ENCODE results near the gene GARIN3. TPM values are rescaled to one million over a fixed set of nuclear protein-coding genes. Genes with fewer than 3 reads are reported as not detected.
"Not testable (repeated sequence)": the region's sequence is repeated elsewhere in the genome, so short reads cannot be mapped to it uniquely, and the experiment has no call there.

The GARIN3 gene
- total RNA-seq, 1 donor from 2014 or later = not detected

DNA sequence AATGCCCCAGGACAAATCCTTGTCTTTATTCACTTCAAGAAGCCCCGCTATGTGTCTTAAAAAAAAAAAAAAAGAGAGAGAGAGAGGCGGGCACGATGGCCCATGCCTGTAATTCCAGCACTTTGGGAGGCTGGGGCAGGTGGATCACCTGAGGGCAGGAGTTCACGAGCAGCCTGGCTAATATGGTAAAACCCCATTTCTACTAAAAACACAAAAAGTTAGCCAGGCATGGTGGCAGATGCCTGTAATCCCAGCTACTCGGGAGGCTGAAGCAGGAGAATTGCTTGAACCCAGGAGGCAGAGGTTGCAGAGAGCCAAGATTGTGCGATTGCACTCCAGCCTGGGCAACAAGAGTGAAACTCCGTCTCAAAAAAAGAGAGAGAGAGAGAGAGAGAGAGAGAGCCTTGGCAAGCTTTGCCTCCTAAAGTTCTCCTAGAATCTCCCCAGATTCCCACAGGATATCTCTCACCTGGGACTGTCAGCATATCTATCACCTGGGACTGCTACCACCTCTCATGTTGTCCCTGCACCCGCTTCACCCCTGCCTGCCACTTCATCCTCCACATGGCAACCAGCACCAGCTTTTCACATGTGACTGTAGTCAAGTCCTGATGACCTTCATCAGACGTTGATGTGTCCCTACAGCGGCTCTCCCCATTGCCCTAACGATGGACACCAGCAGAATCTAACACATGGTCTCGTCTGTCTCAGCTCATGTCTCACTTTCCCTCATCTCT lies 20.4 kb upstream of the GARIN3 start:
- no peaks in the 10 kb centered on the region for H3K27me3 ChIP-seq
- H3K36me3 ChIP-seq = no peaks in the 10 kb centered on the region
- DNase-seq (ENCODE audit: extremely low spot score in 2 of 2) = no peak
- intact Hi-C loops (cut with DNase I) = no loop called here
- TF ChIP-seq POLR2A (IDR thresholded peaks at IDR 0.05) (no peak), POLR2AphosphoS5 (IDR thresholded peaks at IDR 0.05; ENCODE audit: insufficient read depth in 1 of 2, low read depth in 1 of 2) (no peak)
- TF ChIP-seq, protein P1, sequence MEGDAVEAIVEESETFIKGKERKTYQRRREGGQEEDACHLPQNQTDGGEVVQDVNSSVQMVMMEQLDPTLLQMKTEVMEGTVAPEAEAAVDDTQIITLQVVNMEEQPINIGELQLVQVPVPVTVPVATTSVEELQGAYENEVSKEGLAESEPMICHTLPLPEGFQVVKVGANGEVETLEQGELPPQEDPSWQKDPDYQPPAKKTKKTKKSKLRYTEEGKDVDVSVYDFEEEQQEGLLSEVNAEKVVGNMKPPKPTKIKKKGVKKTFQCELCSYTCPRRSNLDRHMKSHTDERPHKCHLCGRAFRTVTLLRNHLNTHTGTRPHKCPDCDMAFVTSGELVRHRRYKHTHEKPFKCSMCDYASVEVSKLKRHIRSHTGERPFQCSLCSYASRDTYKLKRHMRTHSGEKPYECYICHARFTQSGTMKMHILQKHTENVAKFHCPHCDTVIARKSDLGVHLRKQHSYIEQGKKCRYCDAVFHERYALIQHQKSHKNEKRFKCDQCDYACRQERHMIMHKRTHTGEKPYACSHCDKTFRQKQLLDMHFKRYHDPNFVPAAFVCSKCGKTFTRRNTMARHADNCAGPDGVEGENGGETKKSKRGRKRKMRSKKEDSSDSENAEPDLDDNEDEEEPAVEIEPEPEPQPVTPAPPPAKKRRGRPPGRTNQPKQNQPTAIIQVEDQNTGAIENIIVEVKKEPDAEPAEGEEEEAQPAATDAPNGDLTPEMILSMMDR (IDR thresholded peaks at IDR 0.05) = no peak
- H3K4me3 ChIP-seq = no peak overlapping the region
- no peak overlapping the region for H3K27ac ChIP-seq
- H3K9me3 ChIP-seq = no peaks in the 10 kb centered on the region
- H3K4me1 ChIP-seq = no peaks in the 10 kb centered on the region

DNA sequence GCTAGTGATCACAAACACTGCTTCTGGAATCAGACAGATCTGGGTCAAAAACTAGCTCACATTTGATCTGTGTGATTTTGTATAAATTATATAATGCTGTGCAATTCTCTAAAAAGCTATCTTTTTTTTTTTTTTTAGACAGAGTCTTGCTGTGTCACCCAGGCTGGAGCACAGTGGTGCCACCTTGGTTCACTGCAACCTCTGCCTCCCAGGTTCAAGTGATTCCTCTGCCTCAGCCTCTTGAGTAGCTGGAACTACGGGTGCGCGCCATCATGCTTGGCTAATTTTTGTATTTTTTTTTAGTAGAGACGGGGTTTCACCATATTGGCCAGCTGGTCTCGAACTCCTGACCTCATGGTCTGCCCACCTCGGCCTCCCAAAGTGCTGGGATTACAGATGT lies 19.1 kb upstream of the GARIN3 start:
- DNase-seq (ENCODE audit: extremely low spot score in 2 of 2); intact Hi-C loops (cut with DNase I): not testable (repeated sequence)

DNA sequence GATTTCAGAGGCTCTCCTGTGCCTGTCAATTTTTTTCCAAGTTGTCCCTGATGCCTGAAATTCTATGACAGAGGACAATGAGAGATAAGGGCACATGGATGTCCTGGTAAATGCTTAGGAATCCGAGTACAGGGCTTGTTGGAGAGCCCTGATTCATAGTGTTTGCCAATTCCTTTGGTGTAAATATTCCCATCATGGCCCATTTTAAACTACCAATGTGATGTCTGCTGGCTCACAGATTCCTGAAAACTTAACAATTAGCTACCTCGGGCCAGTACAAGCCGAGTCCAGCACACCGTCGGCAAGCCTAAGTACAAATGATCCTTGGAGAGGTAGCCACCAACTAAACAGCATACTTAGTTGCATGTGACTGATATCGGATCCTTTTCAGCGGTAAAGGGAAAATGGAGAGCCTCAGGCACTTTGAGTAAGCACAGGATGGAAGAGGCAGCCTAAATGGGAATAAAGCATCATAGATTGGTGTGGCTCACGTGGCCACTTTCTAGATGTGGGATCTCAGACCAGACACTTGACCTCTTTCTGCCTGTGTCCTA lies 18.1 kb upstream of the GARIN3 start:
- no peak overlapping the region for H3K4me3 ChIP-seq
- no peak overlapping the region for H3K27ac ChIP-seq
- no peaks in the 10 kb centered on the region for H3K27me3 ChIP-seq
- no peaks in the 10 kb centered on the region for H3K4me1 ChIP-seq
- no peaks in the 10 kb centered on the region for H3K9me3 ChIP-seq
- intact Hi-C loops (cut with DNase I) = no loop called here
- no peak for TF ChIP-seq POLR2AphosphoS5 (IDR thresholded peaks at IDR 0.05; ENCODE audit: insufficient read depth in 1 of 2, low read depth in 1 of 2)
- TF ChIP-seq POLR2A (IDR thresholded peaks at IDR 0.05) = no peak
- TF ChIP-seq, protein P1 (IDR thresholded peaks at IDR 0.05) = no peak
- no peaks in the 10 kb centered on the region for H3K36me3 ChIP-seq
- no peak for DNase-seq (ENCODE audit: extremely low spot score in 2 of 2)

More for the DNA sequence above, 19.1 kb upstream of the GARIN3 start:
- not testable (repeated sequence) for H3K4me1 ChIP-seq, H3K36me3 ChIP-seq, H3K27ac ChIP-seq, H3K4me3 ChIP-seq, H3K27me3 ChIP-seq, H3K9me3 ChIP-seq

DNA sequence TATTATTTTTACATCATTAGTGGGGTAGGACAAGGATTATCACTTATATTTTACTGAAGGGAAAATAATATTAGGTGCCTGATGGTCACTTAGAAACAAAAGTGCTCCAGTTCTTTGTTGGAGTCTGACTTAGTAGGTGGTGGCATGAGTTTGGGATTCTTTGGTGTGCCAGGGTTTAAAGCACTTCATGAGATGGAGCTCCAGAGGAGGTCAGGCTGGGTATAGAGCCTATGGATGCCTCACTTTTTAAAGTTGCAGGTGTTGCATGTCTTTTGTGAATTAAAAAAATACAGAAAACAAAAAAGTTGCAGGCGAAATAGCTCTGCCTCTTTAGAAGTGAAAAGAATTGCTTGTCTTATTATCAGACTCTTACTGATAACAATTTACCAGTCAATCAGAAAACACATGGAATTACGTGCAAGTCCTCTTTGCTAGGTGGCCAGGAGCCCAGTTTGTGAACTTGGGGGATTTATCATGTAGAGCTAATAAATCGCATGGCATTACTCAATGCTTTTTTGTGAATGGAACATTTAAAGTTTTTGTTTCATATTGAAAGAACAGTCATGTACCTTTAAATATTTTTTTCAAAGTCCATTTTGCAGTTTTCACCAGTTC lies 16.2 kb upstream of the GARIN3 start:
- DNase-seq (ENCODE audit: extremely low spot score in 2 of 2) = no peak
- no peaks in the 10 kb centered on the region for H3K4me1 ChIP-seq
- no peaks in the 10 kb centered on the region for H3K36me3 ChIP-seq
- H3K27me3 ChIP-seq = no peaks in the 10 kb centered on the region
- H3K4me3 ChIP-seq = peak overlapping the region in 1 of 2 donors; percentile 21
- no peak overlapping the region for H3K27ac ChIP-seq
- intact Hi-C loops (cut with DNase I) = no loop called here
- H3K9me3 ChIP-seq = no peaks in the 10 kb centered on the region
- TF ChIP-seq, protein P1 (IDR thresholded peaks at IDR 0.05) = no peak
- TF ChIP-seq POLR2AphosphoS5 (IDR thresholded peaks at IDR 0.05; ENCODE audit: insufficient read depth in 1 of 2, low read depth in 1 of 2) (no peak), POLR2A (IDR thresholded peaks at IDR 0.05) (no peak)

DNA sequence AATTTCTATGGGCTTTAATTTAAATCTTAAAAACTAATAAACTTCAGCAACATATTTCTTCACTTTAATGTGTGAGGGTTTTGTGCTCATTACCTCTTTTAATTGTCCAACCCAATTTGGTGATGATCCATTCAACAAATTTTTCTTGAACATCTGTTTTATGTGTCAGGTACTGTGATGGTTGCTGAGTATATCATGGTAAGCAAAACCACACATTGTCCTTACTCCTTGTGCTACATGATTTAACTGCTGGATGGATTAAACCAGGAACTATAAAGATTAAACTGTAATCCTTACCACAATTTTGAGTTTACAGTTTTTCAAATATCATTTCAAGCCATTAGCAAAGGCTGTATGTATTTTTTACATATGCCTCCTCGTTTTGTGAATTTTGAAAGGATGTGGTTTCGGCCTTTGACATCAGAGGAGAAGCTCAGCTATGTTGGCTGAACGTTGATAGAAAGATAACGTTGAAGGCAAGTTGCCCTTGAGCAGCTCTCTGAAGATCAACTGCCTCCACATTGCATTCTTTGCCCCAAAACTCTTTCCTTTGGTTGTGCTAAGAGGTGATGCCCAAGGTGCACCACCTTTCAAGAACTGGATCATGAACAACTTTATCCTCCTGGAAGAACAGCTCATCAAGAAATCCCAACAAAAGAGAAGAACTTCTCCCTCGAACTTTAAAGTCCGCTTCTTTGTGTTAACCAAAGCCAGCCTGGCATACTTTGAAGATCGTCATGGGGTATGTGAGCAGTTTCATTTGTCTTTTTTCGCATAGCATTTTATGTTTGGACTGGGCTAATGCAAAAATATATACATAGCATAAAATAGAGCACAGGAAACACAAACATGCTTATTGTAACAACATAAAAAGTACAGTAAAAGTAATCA lies 14.6 kb upstream of the GARIN3 start, which contains the start of gene ITK:
Gene ITK, plus strand, starts transcription at position 467 of the 891 bp plus-strand sequence. Its CDS starts 138 bp downstream, at position 605.
- Histone ChIP-seq H3K27ac (no peak within 1 kb of the TSS), H3K9me3 (no peaks in the 10 kb centered on the region), H3K4me1 (no peaks in the 10 kb centered on the region), H3K27me3 (no peaks in the 10 kb centered on the region), H3K4me3 (peak within 1 kb of the TSS in 1 of 2 donors; percentile 21), H3K36me3 (no peaks in the 10 kb centered on the region)
- intact Hi-C loops (cut with DNase I) = no loop called here
- TF ChIP-seq POLR2AphosphoS5 (IDR thresholded peaks at IDR 0.05; ENCODE audit: insufficient read depth in 1 of 2, low read depth in 1 of 2) (no peak), POLR2A (IDR thresholded peaks at IDR 0.05) (peak in 1 of 2 donors; percentile 17)
- TF ChIP-seq, protein P1 (IDR thresholded peaks at IDR 0.05) = no peak
- DNase-seq (ENCODE audit: extremely low spot score in 2 of 2) = no peak
